Stimulated activated CD4-positive, alpha-beta T cell treated with anti-CD3 and anti-CD28 coated beads, TNF-alpha, amount 100 ng/mL, for 4 hours (primary cell): Measurements from ENCODE around the gene RRAGD.
"Not testable (repeated sequence)": the region's sequence is repeated elsewhere in the genome, so short reads cannot be mapped to it uniquely, and the experiment has no call there.

ENCODE experiments used
- DNase-seq, 3 experiments: peaks; one replicate each; pipeline ENCODE4 v3.0.0-alpha.2; 2020; ENCODE audit warnings: low read depth in 3 of 3

Gene RRAGD

GRCh38 chr6:89411145-89412070, 665 bp downstream of the RRAGD start:
- peak in 2 of 3 experiments; percentile 2 to 26 for DNase-seq

DNA sequence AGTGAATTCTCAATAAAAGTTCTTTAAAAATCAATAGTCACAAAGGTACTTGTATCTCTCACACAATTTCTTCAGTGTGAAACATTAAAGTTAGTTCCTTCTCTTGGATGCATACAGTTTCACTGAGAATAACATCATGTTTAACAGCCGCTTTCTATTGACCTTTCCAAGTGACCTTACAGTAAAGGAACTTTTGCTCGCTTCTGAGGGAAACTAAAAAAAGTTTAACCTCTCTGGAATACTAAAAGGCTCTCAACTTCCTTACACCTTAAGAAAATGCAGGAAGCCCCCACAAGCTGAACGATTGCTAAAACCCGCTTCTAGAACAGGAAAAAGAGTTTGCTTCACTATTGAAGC, 1.3 kb downstream of the RRAGD start:
- DNase-seq: no peak

DNA sequence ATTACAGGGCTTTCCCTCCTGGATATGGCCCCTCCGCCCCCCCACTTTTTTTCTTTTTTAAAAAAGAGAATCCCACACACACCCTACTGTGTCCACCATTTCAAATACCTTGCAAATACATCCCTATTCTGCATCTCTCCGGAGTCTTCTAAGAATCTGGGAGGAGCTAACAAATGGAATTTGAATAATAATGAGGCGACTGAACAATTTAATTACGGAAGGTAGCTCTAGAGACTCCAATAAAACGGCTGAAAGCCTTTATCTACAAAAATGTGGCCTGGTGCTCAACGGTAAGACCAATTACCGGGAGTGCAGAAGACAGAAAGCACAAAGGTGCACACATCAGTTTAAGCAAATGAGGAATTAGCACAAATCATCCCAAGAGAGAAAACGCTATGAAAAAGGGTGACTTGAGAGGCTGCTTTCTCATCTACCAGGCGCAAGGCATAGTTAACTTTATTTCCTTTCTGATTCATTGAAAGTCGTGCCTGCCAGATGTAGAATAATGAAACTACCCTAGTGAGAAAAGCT, 1.8 kb downstream of the RRAGD start:
- DNase-seq: no peak

DNA sequence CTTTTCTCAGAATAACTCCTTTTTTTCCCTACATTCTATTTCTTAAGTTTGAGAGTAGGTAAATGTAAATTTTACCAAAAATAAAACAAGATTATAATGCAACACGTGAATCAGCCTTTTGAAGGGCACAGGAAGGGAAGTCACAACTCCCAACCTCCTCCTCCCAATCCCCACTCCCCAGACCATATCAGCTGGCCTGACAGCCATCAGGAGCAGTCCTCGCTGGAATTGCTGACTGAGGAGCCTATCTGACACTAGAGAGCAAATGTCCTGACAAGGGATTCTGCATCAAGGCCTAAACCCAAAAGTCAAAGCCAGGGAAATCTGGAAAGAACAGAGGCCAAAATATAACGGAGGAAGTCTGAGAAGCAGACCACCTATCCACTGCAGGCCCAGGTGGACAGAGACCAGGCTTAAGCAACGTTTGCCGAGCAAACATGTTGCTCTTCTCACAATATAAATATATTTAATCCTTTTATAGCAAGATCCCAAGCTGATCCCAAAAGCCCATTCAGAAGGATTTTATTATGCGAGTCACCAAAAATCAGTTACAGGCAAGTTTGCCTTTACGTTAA, 2.5 kb downstream of the RRAGD start:
- DNase-seq: no peak

- no peak for DNase-seq
Observed at GRCh38 chr6:89406141-89406540, 5.9 kb downstream of the RRAGD start.

DNA sequence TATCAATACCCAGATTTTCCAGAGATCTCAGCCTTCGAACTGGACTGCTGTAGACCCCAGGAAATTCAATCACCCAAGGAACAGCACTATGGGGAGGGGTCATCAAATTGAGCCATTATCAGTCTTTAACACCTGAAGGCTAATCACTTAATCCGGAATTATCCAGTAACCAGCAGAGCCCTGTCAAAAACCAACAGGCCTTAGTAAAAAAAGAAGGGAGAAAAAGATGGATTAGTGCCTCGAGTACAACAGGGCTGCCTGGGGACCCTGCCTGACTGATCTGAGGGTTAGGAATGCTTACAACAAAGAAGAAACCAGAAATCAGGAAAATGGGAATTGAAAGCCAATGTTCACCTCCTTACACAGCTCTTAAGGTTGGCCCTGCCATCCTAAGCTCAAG, 7.6 kb downstream of the RRAGD start:
- no peak for DNase-seq

DNA sequence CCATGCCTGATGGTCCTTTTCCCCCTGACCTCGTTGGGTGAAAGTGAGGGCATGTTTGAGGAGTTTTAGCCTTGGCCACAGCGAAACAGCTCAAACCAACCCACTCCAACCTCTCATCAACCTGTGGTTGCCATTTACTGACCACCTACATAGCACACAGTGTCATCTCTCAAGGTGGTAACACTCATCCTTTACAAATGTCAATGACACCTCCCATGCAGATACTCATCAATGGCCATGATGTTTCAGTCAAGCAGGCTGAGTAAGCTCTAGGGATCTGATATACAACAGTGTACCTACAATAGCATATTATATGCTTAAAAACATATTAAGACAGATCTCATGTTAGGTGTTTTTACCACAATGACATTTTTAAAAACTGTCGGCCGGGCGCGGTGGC, 9.3 kb downstream of the RRAGD start:
- no peak for DNase-seq

DNA sequence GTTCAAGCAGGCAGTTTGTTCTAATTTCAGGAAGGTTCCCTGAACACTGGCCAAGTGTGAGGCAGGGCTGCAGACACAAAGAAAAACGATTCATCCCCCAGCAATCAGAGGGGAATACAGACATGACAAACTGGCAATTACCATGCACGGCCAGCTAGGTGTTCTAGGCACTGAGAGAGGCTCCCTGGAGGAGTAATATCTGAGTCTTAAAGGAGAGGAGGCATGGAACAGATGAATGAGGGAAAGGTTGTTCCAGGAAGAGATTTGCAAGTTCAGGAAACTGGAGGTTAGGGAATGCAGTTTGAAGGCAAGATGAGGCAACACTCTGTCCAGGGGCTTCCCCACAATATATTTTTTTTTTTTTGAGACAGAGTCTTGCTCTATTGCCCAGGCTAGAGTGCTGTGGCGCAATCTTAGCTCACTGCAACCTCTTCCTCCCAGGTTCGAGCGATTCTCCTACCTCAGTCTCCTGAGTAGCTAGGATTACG, 11.1 kb downstream of the RRAGD start:
- DNase-seq: no peak

- DNase-seq: no peak
Observed at GRCh38 chr6:89400050-89400449, 12.0 kb downstream of the RRAGD start.

GRCh38 chr6:89398762-89399525, 13.1 kb downstream of the RRAGD start:
- DNase-seq: no peak

DNA sequence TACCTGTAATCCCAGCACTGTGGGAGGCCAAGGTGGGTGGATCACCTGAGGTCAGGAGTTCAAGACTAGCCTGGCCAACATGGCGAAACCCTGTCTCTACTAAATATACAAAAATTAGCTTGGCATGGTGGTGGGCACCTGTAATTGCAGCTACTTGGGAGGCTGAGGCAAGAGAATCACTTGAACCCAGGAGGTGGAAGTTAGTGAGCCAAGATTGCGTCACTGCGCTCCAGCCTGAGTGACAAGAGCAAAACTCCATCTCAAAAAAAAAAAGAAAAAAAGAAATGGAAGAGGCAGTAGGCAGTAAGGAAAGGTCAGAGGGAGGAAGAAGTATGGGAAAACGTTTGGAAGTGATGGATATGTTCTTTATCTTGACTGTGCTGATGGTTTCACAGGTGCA, 14.2 kb downstream of the RRAGD start:
- DNase-seq: not testable (repeated sequence)

DNA sequence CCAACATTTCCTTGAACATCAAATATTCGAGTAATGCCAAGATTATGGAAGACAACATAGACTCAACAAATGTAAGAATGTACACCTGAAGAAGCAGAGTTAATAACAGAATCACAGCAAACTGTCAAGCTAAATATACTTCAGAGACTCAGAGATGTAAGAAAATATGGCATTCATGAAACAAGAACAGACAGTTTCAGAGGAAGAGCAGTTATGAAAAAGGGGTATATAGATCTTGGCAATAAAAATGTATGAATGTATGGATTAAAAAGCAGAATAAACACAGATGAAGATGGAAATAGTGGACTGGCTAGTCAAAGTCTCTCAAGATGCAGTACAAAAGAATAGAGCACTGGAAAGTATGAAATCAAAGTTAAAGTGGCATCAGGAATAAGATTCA, 18.4 kb downstream of the RRAGD start:
- no peak for DNase-seq

- no peak for DNase-seq
Observed at GRCh38 chr6:89392823-89393222, 19.2 kb downstream of the RRAGD start.

GRCh38 chr6:89388846-89389245, 23.2 kb downstream of the RRAGD start:
- no peak for DNase-seq

DNA sequence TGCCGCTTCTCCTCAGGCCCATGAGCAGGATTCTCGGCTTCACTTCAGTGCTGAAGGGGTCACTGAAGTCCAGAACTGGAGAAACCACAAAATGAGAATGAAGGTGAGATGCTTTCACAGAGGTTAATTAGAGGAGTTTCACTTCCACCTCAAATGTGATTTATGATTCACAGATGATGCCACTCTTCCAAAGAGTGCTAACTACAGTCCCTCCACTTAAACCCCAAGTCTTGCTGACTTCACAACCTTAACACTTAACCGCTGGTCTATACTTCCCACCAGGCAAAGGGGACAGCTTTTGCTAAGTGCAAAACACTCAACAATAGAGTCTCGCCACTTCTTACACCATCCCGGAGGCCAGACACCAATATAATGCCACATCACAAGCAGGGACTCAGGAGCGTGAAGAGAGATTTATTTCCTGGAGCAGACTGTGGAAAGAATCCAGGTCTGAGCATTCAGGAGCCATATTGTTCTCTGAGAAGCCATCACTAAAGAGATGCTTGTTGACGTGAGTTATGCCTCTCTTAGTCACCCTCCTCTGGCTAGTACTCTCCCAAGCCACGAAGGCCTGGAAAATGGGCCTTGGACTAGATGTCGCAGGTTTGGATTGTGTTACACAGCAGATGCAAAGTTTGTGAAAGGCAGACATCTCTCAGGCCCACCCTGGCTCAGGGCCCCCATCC, 24.4 kb downstream of the RRAGD start:
- no peak for DNase-seq

DNA sequence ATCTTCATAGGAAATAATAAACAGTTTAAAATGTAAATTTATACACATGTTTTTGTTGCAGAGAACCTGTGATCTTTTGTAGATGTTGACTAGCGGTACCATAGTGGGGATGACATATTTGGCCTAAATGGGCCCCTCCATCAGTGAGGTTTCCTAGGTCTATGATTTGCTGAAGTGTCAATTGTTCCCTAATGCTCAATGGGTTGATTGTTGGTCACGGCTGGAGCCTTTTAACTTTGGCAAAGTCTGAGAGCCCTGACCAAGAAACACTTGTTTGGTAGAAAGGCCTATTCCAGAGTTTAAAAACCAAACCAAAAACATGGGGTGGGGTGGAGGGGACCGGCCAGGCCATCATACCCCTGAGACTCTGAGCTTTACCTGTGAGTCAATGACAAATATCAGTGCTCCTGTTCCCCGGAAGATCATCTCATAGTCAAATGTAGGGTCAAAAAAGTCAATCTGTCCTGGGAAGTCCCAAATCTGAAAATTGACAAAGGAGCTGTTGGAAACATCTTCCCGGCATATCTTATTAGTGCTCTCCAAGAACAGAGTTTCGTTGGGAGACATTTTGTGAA, 25.1 kb downstream of the RRAGD start:
- DNase-seq: no peak

GRCh38 chr6:89385846-89386245, 26.2 kb downstream of the RRAGD start:
- DNase-seq: no peak

DNA sequence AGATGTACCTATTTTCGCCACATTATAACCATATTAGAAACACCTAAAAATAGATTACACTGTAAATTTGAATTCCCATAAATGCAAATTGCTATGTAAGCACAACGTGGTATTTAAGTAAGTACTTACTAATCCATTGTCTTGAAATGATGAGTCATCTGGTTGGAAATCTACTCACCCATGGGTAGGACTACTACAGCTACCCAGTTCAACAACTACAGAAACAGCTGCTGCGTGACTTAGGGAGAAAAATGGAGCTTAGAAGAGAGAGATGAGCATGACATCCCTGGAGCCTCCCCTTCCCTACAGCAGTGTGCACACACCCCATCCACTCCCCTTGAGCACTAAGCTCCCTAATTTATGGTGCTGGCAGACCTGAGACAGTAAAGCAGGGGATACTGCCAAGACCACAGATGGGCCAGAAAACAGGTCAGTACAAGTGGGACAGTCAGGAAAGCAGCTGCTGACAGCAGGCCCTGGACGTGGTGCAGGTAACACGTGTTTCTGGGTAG, 26.9 kb downstream of the RRAGD start:
- DNase-seq: no peak

DNA sequence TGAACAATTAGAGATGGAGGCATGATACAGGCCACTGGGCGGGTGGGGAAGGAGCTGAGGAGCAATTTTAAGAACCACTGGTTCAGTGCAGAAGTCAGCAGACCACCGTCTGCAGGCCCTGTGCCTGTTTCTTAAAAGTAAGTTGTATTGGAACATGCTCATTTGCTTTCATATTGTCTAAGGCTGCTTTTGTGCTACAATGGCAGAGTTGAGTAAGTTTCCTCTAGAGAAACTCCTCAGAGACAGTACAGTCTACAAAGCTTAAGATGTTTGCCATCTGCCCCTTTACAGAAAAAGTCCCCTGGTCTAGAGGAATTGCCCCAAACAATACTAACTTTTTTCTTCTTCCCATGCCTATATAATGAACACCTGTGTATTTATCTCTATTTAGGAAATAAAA, 31.0 kb downstream of the RRAGD start:
- DNase-seq: no peak

DNA sequence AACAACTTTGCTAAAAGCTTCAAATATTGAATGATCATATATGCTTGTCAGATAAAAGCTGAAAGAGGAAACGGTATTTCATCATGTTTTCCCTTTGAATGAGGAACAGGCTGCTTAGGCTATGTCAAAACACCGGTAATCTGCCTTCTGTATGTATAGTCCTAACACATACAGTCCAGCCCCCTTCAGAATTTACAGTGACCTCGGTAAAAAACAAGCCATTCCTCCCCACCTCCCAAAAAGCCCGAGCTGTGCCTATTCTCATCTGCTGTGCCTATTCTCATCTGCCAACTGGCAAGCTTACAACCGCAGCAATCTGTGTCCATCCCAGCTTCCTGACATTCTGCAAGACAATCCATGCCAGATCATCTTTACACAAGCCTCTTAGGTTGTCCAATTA, 32.8 kb downstream of the RRAGD start:
- no peak for DNase-seq

DNA sequence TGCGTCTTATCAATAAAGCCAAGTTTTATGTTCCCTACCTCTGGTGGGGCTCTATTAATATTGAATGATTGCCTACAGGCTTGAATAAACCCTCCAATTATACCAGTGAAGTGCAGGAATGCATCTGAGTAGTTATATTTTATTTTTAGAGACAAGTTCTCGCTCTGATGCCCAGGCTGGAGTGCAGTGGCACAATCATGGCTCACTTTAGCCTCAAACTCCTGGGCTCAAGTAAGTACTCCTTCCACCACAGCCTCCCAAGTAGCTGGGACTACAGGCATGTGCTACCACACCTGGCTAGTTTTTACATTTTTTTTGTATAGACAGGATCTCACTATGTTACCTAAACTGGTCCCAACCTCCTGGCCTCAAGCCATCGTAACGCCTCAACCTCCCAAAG, 33.4 kb downstream of the RRAGD start:
- DNase-seq: no peak
